ENCODE measurements around the gene ACTL8.
A peak's percentile ranks its signal among the peaks of the same experiment; 100 is the strongest.

Gene ACTL8

DNA sequence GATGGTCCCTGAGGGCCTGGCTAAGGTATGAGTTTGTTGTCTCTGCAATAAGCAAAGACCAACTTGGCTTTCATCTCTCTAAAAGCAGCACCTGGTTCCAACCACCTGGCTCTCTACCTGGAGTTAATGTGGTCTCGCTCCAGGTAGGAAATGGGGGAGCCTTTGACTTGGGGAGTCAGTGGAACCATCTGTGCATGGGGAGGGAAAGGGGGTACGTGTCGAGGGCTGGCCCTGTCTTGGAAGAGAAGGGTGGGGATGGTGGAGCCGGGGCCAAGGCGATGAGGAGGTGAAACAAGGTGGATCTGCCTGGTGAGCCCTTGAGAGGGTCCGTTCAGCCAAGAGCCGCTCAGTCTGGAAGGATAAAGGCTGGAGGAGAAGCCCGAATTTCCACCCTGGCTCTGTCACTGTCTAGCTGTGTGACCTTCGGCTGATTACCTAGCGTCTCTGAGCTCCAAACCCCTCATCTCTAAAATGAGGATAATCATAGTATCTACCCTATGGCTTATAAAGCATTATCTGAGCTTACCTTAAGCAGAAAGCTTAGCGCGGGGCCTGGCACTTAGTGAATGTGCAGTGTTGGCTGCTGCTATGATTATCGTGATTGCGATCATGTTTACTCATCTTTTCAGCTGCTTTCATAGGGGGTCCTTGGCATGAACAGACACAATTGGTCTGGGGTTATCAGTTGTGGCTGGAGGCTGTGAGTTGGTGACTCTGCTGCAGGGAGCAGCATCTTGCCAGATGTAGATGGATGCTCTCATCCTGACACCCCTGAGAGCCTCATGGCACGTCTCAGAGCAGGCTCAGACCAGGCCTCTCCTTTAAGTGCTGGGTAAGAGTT is 78.7 kb downstream of the ACTL8 start:
- H3K9ac ChIP-seq = no peak overlapping the region
- no peak for TF ChIP-seq Cebpa-rat (IDR thresholded peaks at IDR 0.05)
- H3K4me2 ChIP-seq = no peak overlapping the region
- H4K20me1 ChIP-seq = peaks cover 37% of the 10 kb centered on the region; the same call in 1 of the 2 replicates
- H3K4me1 ChIP-seq = no peaks in the 10 kb centered on the region
- no peaks in the 10 kb centered on the region for H3K9me3 ChIP-seq
- H3K4me3 ChIP-seq = no peak overlapping the region
- no peaks in the 10 kb centered on the region for H3K36me3 ChIP-seq
- H3K27me3 ChIP-seq = peaks cover 30% of the 10 kb centered on the region
- no peak overlapping the region for H3K27ac ChIP-seq

DNA sequence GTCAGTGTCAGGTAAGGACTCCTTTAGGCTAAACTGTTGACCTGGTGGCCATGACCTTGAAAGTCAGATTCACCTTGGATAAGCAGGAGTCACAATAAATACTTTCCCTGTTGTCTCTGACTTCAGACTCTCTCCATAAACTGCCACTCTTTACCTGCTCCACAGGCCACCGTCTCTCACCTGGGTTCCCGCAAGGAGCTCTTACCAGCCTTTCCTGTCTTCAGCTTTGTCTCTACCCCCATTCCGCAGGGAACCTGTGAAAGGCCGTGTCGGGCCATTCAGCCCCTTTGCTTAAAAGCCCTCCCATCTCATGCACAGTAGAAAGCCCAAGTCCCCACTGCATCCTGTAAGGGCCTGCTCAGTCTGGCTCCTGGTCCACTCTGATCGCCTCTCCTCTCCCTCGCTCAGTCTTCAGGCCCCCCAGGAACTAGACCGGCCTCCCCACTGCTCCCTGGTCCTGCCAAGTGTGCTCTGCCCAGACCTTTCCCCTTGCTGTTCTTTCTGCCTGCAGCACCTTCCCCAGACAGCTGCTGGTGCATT is 79.5 kb downstream of the ACTL8 start:
- TF ChIP-seq Cebpa-rat (IDR thresholded peaks at IDR 0.05) = no peak
- H3K9ac ChIP-seq = no peak overlapping the region
- H3K4me3 ChIP-seq = no peak overlapping the region
- H3K36me3 ChIP-seq = no peaks in the 10 kb centered on the region
- H3K4me1 ChIP-seq = no peaks in the 10 kb centered on the region
- no peak overlapping the region for H3K27ac ChIP-seq
- H3K4me2 ChIP-seq = no peak overlapping the region
- H4K20me1 ChIP-seq = peaks cover 29% of the 10 kb centered on the region; the same call in 1 of the 2 replicates
- H3K27me3 ChIP-seq = peaks cover 30% of the 10 kb centered on the region
- H3K9me3 ChIP-seq = no peaks in the 10 kb centered on the region

DNA sequence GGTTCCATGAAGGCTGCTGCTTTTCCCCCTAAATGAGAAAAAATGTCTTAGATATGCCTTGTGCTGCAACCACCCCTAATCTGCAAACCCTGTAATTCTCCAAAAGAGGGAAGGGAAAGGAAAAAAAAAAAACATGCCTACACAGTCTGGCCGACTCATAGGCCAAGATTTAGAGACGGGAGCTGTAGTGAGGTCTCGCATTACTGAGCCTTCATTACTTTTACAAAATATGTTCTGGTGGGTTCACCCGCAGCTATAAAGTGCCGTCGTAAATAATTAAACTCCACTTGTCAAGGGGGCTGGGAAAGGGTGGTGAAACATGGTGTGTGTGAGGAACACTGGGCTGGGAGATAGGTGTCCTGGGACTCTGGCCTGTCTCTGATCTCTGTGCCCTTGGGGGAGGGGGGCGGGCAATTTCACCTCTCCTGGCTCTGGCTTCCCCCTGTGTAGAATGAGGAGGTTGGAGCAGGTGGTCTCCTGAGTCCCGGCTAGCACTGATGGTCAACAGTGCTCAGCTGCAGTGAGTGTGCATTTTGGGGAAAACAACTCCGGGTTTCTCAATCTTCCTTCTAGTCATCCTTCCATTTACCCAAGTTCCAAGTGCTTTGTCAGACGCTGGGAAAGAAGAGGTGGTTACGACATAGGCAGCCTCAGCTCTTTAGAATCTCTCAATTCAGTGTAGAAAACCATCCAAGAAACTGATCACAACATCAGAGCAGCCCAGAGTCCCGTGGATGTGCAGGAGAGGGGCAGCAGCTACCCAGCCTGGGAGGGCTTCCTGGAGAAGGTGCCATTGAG is 82.3 kb downstream of the ACTL8 start:
- H3K36me3 ChIP-seq = no peaks in the 10 kb centered on the region
- no peak overlapping the region for H3K27ac ChIP-seq
- no peaks in the 10 kb centered on the region for H3K9me3 ChIP-seq
- TF ChIP-seq Cebpa-rat (IDR thresholded peaks at IDR 0.05) = no peak
- peaks cover 18% of the 10 kb centered on the region; the same call in 1 of the 2 replicates for H4K20me1 ChIP-seq
- peaks cover 30% of the 10 kb centered on the region for H3K27me3 ChIP-seq
- H3K4me3 ChIP-seq = no peak overlapping the region
- H3K4me2 ChIP-seq = no peak overlapping the region
- H3K9ac ChIP-seq = no peak overlapping the region
- peaks cover 3% of the 10 kb centered on the region for H3K4me1 ChIP-seq

DNA sequence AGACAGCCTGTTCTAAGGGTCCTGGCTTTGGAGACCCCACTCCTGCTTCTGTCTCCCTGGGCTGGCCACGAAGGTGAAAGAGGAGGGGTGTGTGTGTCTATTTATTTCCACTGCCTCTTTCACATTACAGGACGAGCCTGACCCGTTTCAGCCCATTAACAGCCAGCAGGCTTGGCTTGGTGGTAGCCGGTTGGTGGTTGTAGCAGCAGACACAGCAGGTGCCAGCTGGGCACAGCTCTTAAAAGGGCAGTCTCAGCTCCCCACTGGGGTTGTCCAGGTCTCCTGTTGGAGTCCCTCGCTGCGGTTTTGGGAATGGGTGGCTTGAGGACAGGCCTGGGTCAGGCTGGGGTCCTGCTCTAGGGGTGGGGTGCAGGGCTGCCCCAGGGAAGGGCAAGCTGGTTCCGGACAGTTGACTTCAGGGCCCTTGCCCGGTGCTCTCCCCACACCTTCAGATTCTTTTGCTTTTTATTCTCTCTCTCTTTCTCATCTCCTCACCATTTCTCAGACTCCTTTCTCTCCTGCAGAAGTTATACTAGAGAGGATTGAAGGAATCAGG is 84.6 kb downstream of the ACTL8 start:
- H3K36me3 ChIP-seq = no peaks in the 10 kb centered on the region
- H3K9me3 ChIP-seq = no peaks in the 10 kb centered on the region
- H3K27ac ChIP-seq = no peak overlapping the region
- no peak overlapping the region for H3K9ac ChIP-seq
- H3K4me1 ChIP-seq = peaks cover 10% of the 10 kb centered on the region
- peaks cover 12% of the 10 kb centered on the region for H3K27me3 ChIP-seq
- TF ChIP-seq Cebpa-rat (IDR thresholded peaks at IDR 0.05) = no peak
- no peak overlapping the region for H3K4me2 ChIP-seq
- no peak overlapping the region for H3K4me3 ChIP-seq
- H4K20me1 ChIP-seq = peaks cover 2% of the 10 kb centered on the region; the same call in 1 of the 2 replicates

DNA sequence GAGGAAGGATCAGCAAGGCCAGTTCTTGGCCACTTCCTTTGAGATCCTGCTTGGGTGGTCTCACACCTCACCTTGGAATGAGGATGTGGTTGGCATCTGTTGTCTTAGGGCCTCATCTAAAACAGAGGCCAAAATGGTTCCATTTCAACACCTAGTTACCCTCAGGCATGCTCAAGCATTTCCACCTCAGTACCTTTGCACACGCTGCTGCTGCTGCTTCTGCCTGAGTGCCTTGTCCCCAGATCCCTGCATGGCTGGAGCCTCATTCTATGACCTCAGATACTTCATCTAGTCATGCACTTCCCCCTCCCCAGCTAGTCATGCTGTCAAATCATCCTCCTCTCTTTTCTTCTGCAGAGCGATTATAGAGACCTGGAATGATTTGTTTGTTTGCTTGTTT is 86.8 kb downstream of the ACTL8 start:
- Histone ChIP-seq H3K4me1 (peaks cover 10% of the 10 kb centered on the region), H3K27ac (no peak overlapping the region), H3K4me3 (no peak overlapping the region), H3K9me3 (no peaks in the 10 kb centered on the region), H3K27me3 (no peaks in the 10 kb centered on the region), H3K4me2 (no peak overlapping the region), H4K20me1 (no peaks in the 10 kb centered on the region), H3K9ac (no peak overlapping the region), H3K36me3 (no peaks in the 10 kb centered on the region)
- TF ChIP-seq Cebpa-rat (IDR thresholded peaks at IDR 0.05) = no peak

DNA sequence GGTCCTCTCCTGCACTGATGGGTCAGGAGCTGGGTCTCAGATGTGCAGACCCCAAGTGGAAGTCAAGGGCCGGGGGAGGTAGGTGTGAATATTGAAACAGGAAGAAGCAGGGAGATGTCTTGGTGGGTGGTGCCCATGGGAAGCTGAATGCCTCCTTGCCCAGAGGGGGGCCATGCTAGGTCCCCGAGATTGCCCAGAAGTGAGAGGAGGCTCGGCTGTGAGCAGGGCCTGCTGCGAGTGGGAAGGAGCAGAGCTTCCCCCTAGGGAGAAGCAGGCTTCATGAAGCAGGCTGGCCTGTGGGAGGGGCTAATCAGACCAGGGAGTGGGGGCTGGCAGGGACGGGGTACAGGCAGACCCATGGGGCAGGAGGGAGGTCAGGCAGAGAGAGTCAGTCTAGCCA is 87.6 kb downstream of the ACTL8 start:
- Histone ChIP-seq H3K9me3 (no peaks in the 10 kb centered on the region), H4K20me1 (no peaks in the 10 kb centered on the region), H3K4me2 (peak overlapping the region; percentile 50), H3K4me3 (no peak overlapping the region), H3K36me3 (no peaks in the 10 kb centered on the region), H3K4me1 (peaks cover 10% of the 10 kb centered on the region), H3K27me3 (no peaks in the 10 kb centered on the region), H3K27ac (no peak overlapping the region), H3K9ac (no peak overlapping the region)
- TF ChIP-seq Cebpa-rat (IDR thresholded peaks at IDR 0.05) = no peak

DNA sequence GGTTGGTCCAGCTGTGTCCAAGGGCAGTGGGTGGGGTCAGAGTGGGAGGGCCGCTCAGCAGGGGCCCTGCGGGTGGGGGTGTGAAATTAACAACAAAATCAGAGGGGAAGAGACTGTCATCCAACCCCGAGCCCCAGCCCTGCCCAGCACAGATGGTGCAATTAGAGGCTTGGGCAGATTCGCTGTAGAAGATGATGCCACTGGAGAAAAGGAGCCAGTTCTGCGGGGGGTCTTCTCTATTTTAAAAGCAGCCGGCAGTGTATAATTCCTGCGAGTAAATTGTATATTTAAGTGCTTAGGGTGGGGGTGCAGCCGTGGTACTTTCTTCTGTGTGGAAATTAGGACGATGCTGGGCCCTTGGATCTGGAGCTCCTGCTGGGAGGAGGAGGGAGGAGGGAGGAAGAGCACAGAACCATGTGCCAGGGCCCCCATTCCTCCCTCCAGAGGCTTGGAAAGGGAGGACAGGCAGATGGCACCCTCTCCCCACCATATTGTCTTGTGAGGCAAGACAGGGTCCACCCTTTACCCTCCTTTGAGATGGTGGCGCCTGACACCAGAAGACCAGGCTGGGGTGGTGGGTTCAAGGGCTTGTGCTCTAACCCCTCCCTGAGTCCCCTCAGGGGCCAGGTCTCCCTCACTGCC is 89.2 kb downstream of the ACTL8 start:
- H3K4me1 ChIP-seq = peaks cover 10% of the 10 kb centered on the region
- H3K4me3 ChIP-seq = no peak overlapping the region
- H3K27me3 ChIP-seq = no peaks in the 10 kb centered on the region
- H4K20me1 ChIP-seq = no peaks in the 10 kb centered on the region
- H3K9me3 ChIP-seq = no peaks in the 10 kb centered on the region
- H3K36me3 ChIP-seq = no peaks in the 10 kb centered on the region
- no peak for TF ChIP-seq Cebpa-rat (IDR thresholded peaks at IDR 0.05)
- H3K4me2 ChIP-seq = no peak overlapping the region
- no peak overlapping the region for H3K27ac ChIP-seq
- no peak overlapping the region for H3K9ac ChIP-seq

DNA sequence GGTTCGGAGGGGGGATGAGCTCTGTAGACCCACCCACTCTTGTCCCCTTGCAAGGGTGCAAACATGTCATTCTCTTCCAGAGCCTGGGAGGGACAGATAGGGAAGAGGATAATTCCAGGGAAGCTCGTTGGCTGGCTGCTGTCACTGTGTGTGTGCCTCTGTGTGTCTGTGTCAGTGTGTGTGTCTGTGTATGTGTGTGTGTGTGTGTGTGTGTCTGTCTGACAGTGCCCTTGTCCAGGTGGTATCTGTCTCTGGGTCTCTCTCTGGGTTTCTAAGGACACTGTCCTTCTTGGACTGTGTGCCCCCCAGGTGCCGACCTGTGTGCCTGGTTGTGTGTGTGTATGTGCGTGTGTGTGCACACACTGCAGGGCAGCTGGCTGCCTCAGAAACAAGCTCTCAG is 90.5 kb downstream of the ACTL8 start:
- no peaks in the 10 kb centered on the region for H3K9me3 ChIP-seq
- H3K36me3 ChIP-seq = no peaks in the 10 kb centered on the region
- no peaks in the 10 kb centered on the region for H3K27me3 ChIP-seq
- TF ChIP-seq Cebpa-rat (IDR thresholded peaks at IDR 0.05) = no peak
- peaks cover 10% of the 10 kb centered on the region for H3K4me1 ChIP-seq
- H4K20me1 ChIP-seq = no peaks in the 10 kb centered on the region
- no peak overlapping the region for H3K4me3 ChIP-seq
- no peak overlapping the region for H3K4me2 ChIP-seq
- H3K27ac ChIP-seq = no peak overlapping the region
- H3K9ac ChIP-seq = no peak overlapping the region

DNA sequence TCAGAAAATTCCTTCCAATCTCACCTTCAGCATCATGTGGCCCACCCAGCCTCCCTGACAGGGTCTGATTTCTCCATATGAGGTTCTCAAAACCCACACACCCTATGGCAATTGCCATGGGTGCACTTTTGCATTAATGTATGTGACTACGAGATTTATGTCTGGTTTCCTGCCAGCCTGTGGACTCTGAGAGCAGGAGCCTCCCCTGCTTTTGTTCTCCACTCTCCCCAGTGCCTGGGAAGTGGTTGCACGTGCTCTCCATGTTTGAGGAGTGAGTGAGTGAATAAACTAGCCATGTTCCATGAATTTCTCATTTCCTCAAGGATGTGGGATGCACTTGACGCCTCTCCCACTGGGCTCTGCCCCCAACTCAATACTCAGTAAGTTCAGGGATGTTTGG is 91.2 kb downstream of the ACTL8 start:
- no peak overlapping the region for H3K9ac ChIP-seq
- peaks cover 10% of the 10 kb centered on the region for H3K4me1 ChIP-seq
- H3K36me3 ChIP-seq = no peaks in the 10 kb centered on the region
- no peaks in the 10 kb centered on the region for H3K9me3 ChIP-seq
- no peak overlapping the region for H3K27ac ChIP-seq
- no peaks in the 10 kb centered on the region for H4K20me1 ChIP-seq
- no peak for TF ChIP-seq Cebpa-rat (IDR thresholded peaks at IDR 0.05)
- H3K4me3 ChIP-seq = no peak overlapping the region
- H3K4me2 ChIP-seq = no peak overlapping the region
- no peaks in the 10 kb centered on the region for H3K27me3 ChIP-seq

All from BLaER1 (cell line).